Karpas-422 (cell line): ENCODE results near the gene CYP4Z1. TPM values are rescaled to one million over a fixed set of nuclear protein-coding genes. Genes with fewer than 3 reads are reported as not detected.
"Not testable (repeated sequence)": the region's sequence is repeated elsewhere in the genome, so short reads cannot be mapped to it uniquely, and the experiment has no call there.

ENCODE experiments used
- DNase-seq: peaks from one replicate; pipeline ENCODE4 v3.0.0-alpha.2; 2015
- H2AFZ ChIP-seq: fragments of 200-600 bp; sonication (generic); 2 replicates; pipeline ENCODE4 v1.6.1; 2014; ENCODE audit warnings: antibody characterized with exemption, low read length, mixed read lengths
- H3K27ac ChIP-seq: fragments of 200-600 bp; sonication (generic); 2 replicates; pipeline ENCODE4 v1.5.1; 2014; ENCODE audit warnings: mild to moderate bottlenecking, low read length, moderate library complexity
- H3K27me3 ChIP-seq: fragments of 200-600 bp; sonication (generic); 2 replicates; pipeline ENCODE4 v1.6.1; 2014; ENCODE audit warnings: low read length, mixed read lengths
- H3K36me3 ChIP-seq: fragments of 200-600 bp; sonication (generic); 2 replicates; pipeline ENCODE4 v1.6.1; 2014; ENCODE audit warnings: low read length, mixed read lengths; ENCODE audit not compliant: insufficient read depth
- H3K4me1 ChIP-seq: fragments of 200-600 bp; sonication (generic); 2 replicates; pipeline ENCODE4 v1.6.1; 2014; ENCODE audit warnings: mild to moderate bottlenecking, low read length, mixed read lengths
- H3K4me2 ChIP-seq: fragments of 200-600 bp; sonication (generic); 2 replicates; pipeline ENCODE4 v1.6.1; 2014; ENCODE audit warnings: low read length, low read depth, mild to moderate bottlenecking; ENCODE audit not compliant: poor library complexity, severe bottlenecking
- H3K4me3 ChIP-seq: fragments of 200-600 bp; sonication (generic); 2 replicates; pipeline ENCODE4 v1.5.1; 2014; ENCODE audit warnings: mild to moderate bottlenecking, antibody characterized with exemption, low read length, mixed read lengths
- H3K79me2 ChIP-seq: fragments of 200-600 bp; sonication (generic); 2 replicates; pipeline ENCODE4 v1.6.1; 2014; ENCODE audit warnings: mild to moderate bottlenecking, low read length, mixed read lengths
- H3K9ac ChIP-seq: fragments of 200-600 bp; sonication (generic); 2 replicates; pipeline ENCODE4 v1.6.0; 2014; ENCODE audit warnings: low read length
- H3K9me2 ChIP-seq: fragments of 200-600 bp; sonication (generic), shearing (Covaris generic); replicated peaks from 2 replicates; pipeline ENCODE4 v1.6.0; 2014; ENCODE audit warnings: mild to moderate bottlenecking, low read length, moderate library complexity; ENCODE audit not compliant: insufficient read depth
- H3K9me3 ChIP-seq: fragments of 300-700, 200-600 bp; sonication (generic); 2 replicates; pipeline ENCODE4 v1.6.1; 2014; ENCODE audit warnings: low read length, mixed read lengths
- H4K20me1 ChIP-seq: fragments of 200-600 bp; sonication (generic); 2 replicates; pipeline ENCODE4 v1.6.1; 2014; ENCODE audit warnings: mild to moderate bottlenecking, antibody characterized with exemption, low read length, low read depth; ENCODE audit not compliant: insufficient read depth
- total RNA-seq: library from RNA; depleted of rRNA; stranded (reverse); fragments of >200 nt; shearing (Covaris generic); gene quantifications from 2 replicates; pipeline ENCODE4 v1.2.3, GENCODE V29; 2014; ENCODE audit warnings: low replicate concordance

CYP4Z1 gene
- total RNA-seq, 1 experiment from 2014 or later = not detected

DNA sequence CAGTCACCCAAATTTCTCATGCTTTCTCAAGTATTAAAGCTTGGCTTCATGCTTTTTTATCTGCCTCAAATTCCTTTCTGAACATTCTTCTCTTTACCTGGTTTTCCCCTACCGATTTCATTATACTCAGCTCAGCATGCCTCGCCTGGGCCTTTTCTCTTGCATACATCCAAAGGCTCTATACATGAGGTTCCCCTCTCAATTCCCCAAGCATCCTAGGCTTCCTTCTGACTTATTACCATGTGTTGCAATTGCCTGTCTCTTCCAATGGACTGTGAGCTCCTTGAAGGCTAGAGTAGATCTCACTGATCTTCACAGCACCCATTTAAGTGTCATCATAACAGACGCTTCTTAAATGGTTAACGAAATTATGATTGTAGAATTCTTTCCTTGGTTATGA lies 46.1 kb downstream of the CYP4Z1 start:
- Histone ChIP-seq H4K20me1 (no peaks in the 10 kb centered on the region), H3K4me3 (no peak overlapping the region), H3K27ac (no peak overlapping the region), H3K4me2 (no peak overlapping the region), H2AFZ (no peak overlapping the region), H3K27me3 (no peaks in the 10 kb centered on the region), H3K4me1 (no peaks in the 10 kb centered on the region), H3K79me2 (no peaks in the 10 kb centered on the region), H3K9me2 (no peaks in the 10 kb centered on the region), H3K36me3 (no peaks in the 10 kb centered on the region), H3K9ac (no peak overlapping the region), H3K9me3 (no peaks in the 10 kb centered on the region)
- no peak for DNase-seq

DNA sequence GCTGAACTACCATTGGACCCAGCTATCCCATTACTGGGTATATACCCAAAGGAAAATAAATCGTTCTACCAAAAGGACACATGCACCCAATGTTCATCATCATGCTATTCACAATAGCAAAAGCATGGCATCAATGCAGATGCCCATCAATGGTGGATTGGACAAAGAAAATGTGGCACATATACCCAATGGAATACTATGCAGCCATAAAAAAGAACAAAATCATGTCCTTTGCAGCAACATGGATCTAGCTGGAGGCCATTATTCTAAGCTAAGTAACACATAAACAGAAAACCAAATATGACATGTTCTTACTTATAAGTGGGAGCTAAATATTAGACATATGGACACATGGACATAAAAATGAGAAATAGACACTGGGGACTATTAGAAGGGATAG lies 54.0 kb downstream of the CYP4Z1 start:
- H3K4me3 ChIP-seq, H3K36me3 ChIP-seq, H3K9ac ChIP-seq, H3K4me2 ChIP-seq, DNase-seq, H3K4me1 ChIP-seq, H3K27me3 ChIP-seq, H3K79me2 ChIP-seq, H4K20me1 ChIP-seq, H3K9me3 ChIP-seq, H3K9me2 ChIP-seq, H2AFZ ChIP-seq, H3K27ac ChIP-seq: not testable (repeated sequence)

DNA sequence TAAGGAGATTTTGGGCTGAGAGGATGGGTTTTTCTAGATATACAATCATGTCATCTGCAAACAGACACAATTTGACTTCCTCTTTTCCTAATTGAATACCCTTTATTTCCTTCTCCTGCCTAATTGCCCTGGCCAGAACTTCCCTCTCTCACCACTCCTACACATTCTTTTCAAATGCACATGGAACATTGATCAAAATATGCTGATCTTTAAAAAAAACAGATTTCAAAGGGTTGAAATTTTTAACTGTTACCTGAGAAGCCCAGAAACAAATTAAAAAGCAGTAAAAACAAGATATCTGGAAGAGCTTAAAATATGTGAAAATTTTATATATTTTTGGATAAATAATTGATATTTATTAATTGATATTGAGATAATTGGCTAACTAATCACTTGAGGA lies 57.8 kb downstream of the CYP4Z1 start:
- not testable (repeated sequence) for H3K79me2 ChIP-seq, H3K9me2 ChIP-seq, H3K9me3 ChIP-seq, DNase-seq, H3K4me3 ChIP-seq, H3K9ac ChIP-seq, H3K27ac ChIP-seq, H3K27me3 ChIP-seq, H3K4me1 ChIP-seq, H4K20me1 ChIP-seq, H3K36me3 ChIP-seq, H2AFZ ChIP-seq, H3K4me2 ChIP-seq

DNA sequence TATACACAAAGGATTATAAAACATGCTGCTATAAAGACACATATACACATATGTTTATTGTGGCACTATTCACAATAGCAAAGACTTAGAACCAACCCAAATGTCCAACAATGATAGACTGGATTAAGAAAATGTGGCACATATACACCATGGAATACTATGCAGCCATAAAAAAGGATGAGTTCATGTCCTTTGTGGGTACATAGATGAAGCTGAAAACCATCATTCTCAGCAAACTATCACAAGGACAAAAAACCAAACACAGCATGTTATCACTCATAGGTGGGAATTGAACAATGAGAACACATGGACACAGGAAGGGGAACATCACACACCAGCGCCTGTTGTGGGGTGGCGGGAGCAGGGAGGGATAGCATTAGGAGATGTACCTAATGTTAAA lies 60.0 kb downstream of the CYP4Z1 start:
- not testable (repeated sequence) for H3K4me3 ChIP-seq, H3K9me3 ChIP-seq, H3K4me1 ChIP-seq, H3K36me3 ChIP-seq, H3K9me2 ChIP-seq, H3K27ac ChIP-seq, H4K20me1 ChIP-seq, H3K4me2 ChIP-seq, H3K79me2 ChIP-seq, H3K27me3 ChIP-seq, H3K9ac ChIP-seq, DNase-seq, H2AFZ ChIP-seq

DNA sequence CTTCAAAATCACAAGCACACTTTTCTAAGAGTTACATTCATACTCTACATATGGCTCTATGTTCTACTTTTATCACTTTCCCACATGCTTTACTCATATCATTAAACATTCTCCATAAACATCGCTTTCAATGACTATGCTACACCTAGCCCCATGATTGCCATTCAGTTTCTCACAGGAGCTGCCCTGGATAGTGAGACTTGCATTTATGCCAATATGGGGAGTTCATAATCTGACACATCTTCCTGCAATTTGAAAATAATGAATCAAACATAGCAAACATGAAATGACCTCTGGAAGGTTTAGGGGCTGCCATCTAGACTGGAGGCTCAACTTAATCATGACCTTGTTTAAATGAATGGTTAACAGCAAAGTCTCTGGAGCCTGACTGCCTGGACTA lies 61.2 kb downstream of the CYP4Z1 start:
- Histone ChIP-seq H3K9me2 (no peaks in the 10 kb centered on the region), H3K4me2 (no peak overlapping the region), H3K27me3 (no peaks in the 10 kb centered on the region), H2AFZ (no peak overlapping the region), H3K36me3 (no peaks in the 10 kb centered on the region), H3K79me2 (no peaks in the 10 kb centered on the region), H3K4me1 (no peaks in the 10 kb centered on the region), H3K9ac (no peak overlapping the region), H3K4me3 (no peak overlapping the region), H3K27ac (no peak overlapping the region), H4K20me1 (no peaks in the 10 kb centered on the region), H3K9me3 (no peaks in the 10 kb centered on the region)
- no peak for DNase-seq

DNA sequence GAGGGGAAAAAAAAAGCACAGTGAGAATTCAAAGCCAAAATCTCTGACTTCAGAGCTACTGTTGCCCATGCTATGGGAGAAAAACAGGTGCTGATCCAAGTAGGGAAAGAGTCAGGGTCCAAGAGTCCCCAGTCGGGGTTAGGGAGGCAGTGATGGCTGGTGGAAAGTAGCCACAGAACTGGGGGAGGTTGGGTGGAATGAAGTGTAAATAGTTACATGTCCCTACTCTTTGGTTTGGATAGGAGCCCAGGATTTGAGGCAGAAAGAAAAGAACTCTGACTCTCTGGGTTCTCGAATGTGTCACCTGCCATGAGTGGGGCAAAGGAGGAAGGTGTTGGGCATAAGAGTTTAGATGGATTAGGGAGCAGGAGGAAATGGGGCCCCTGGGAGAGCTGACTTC lies 61.8 kb downstream of the CYP4Z1 start:
- not testable (repeated sequence) for H3K4me3 ChIP-seq, H3K4me2 ChIP-seq, H3K79me2 ChIP-seq, H3K27ac ChIP-seq, DNase-seq, H2AFZ ChIP-seq, H3K27me3 ChIP-seq, H3K36me3 ChIP-seq, H3K9me2 ChIP-seq, H3K4me1 ChIP-seq, H3K9ac ChIP-seq, H4K20me1 ChIP-seq, H3K9me3 ChIP-seq

DNA sequence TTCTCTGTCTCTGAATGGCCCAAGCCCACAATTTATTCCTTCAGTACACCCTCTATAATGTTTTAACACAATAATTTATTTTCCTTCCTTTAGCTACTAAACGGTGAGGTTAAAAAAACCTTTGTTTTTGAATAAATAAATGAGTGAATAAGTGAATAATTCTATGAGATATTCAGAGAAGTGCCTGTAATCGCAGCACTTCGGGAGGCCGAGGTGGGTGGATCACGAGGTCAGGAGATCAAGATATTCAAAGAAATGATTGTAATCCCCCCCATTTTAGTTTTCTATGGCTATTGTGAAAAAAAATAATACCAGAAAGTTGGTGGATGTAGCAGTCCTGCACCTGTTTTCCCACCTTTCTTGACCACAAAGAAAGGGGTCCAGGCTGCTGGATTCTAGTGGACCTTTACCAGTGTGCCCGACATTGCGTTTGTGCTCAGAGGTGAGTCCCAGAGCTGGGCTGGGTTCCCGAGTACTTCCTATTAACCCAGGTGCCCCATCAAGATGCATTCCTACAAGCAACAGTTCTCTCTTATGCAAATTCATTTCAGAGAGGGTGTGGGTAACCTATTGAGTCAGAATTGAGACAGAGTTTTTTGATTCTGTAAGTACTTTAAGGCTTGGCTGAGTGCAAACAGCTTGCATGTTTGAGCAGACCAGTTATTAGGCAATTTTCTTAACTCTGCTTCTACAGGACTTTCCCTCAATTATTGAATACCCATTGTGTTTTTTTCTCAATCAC lies 62.6 kb downstream of the CYP4Z1 start:
- not testable (repeated sequence) for H2AFZ ChIP-seq, H4K20me1 ChIP-seq, H3K4me2 ChIP-seq, H3K9me3 ChIP-seq, H3K4me1 ChIP-seq, DNase-seq, H3K36me3 ChIP-seq, H3K27ac ChIP-seq, H3K4me3 ChIP-seq, H3K79me2 ChIP-seq, H3K27me3 ChIP-seq, H3K9me2 ChIP-seq, H3K9ac ChIP-seq

DNA sequence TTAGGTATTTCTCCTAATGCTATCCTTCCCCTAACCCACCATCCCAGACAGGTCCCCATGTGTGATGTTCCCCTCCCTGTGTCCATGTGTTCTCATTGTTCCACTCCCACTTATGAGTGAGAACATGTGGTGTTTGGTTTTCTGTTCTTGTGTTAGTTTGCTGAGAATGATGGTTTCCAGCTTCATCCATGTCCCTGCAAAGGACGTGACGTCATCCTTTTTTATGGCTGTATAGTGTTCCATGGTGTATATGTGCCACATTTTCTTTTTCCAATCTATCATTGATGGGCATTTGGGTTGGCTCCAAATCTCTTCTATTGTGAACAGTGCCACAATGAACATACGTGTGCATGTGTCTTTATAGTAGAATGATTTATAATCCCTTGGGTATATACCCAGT lies 65.6 kb downstream of the CYP4Z1 start:
- DNase-seq, H3K4me1 ChIP-seq, H3K4me3 ChIP-seq, H3K27ac ChIP-seq, H3K4me2 ChIP-seq, H3K9me2 ChIP-seq, H3K36me3 ChIP-seq, H3K79me2 ChIP-seq, H4K20me1 ChIP-seq, H2AFZ ChIP-seq, H3K9me3 ChIP-seq, H3K9ac ChIP-seq, H3K27me3 ChIP-seq: not testable (repeated sequence)

DNA sequence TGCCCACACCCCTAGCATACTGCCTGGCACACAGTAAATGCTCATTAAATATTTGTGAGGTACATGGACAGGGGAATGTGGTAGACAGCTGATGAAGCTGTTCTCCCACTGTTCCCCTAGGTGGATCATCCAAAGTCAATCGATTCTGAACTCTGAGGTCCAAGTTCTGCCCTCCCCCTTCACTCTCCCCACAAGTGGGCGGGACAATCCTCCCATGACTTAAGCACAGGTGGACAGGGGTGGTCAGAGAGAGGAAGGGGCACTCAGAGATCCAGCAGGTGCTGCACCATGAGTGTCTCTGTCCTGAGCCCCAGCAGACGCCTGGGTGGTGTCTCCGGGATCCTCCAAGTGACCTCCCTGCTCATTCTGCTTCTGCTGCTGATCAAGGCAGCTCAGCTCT lies 70.2 kb downstream of the CYP4Z1 start, which contains the start of gene CYP4A22:
Gene CYP4A22 (plus strand): TSS at position 244 of the 400 bp plus-strand sequence. CDS start 45 bp downstream, at position 289.
- H3K9me2 ChIP-seq = no peaks in the 10 kb centered on the region
- H3K4me2 ChIP-seq = no peak within 1 kb of the TSS
- no peak within 1 kb of the TSS for H3K9ac ChIP-seq
- no peaks in the 10 kb centered on the region for H3K4me1 ChIP-seq
- H3K79me2 ChIP-seq = no peaks in the 10 kb centered on the region
- DNase-seq = no peak
- H2AFZ ChIP-seq = no peak within 1 kb of the TSS
- H3K36me3 ChIP-seq = no peaks in the 10 kb centered on the region
- H4K20me1 ChIP-seq = no peaks in the 10 kb centered on the region
- H3K4me3 ChIP-seq = no peak within 1 kb of the TSS
- H3K27ac ChIP-seq = no peak within 1 kb of the TSS
- H3K9me3 ChIP-seq = no peaks in the 10 kb centered on the region
- H3K27me3 ChIP-seq = no peaks in the 10 kb centered on the region
